Measurements from ENCODE around the gene FBXW8. TPM values are rescaled to one million over a fixed set of nuclear protein-coding genes. Genes with fewer than 3 reads are reported as not detected.

Gene FBXW8
- total and polyA plus RNA-seq, 5 donors from 2014 or later: 3.6 to 10.4 (median 6.6) TPM

- Mint-ChIP-seq H3K27ac (peak overlapping the region in 1 of 3 donors; percentile 80), H3K9me3 (no peaks in the 10 kb centered on the region), H3K4me1 (peaks cover 9 to 23% (median 14%) of the 10 kb centered on the region in 4 donors), H3K4me3 (no peak overlapping the region), H3K27me3 (no peaks in the 10 kb centered on the region), H3K36me3 (peaks cover 27% of the 10 kb centered on the region)
- Histone ChIP-seq H3K4me1 (ENCODE audit: control insufficient read depth, insufficient read depth, low read length, poor library complexity, severe bottlenecking) (no peaks in the 10 kb centered on the region), H3K4me3 (ENCODE audit: low read depth, low read length) (no peak overlapping the region), H3K27me3 (ENCODE audit: control insufficient read depth, insufficient read depth, low read length) (no peaks in the 10 kb centered on the region), H3K36me3 (ENCODE audit: control insufficient read depth, insufficient read depth, low read length) (peaks cover 5% of the 10 kb centered on the region), H3K9me3 (ENCODE audit: control insufficient read depth in 2 of 2, low read length in 2 of 2) (no peaks in the 10 kb centered on the region), H3K27ac (ENCODE audit: insufficient read depth, low read length, poor library complexity, severe bottlenecking) (no peak overlapping the region)
- DNase-seq: no peak
- no peak for ATAC-seq (ENCODE audit: low read depth in 2 of 2)
Measured at GRCh38 chr12:116954710-116955381, 44.1 kb downstream of the FBXW8 start.

- DNase-seq (peak in 2 of 3 donors; percentile 49 to 55), ATAC-seq (ENCODE audit: low read depth in 2 of 2) (no peak)
- Mint-ChIP-seq H3K9me3 (no peaks in the 10 kb centered on the region), H3K4me3 (no peak overlapping the region), H3K27ac (peak overlapping the region in 1 of 3 donors; percentile 10), H3K4me1 (peaks cover 14 to 30% (median 21%) of the 10 kb centered on the region in 4 donors), H3K36me3 (peaks cover 22% of the 10 kb centered on the region), H3K27me3 (no peaks in the 10 kb centered on the region)
- Histone ChIP-seq H3K36me3 (ENCODE audit: control insufficient read depth, insufficient read depth, low read length) (peaks cover 4% of the 10 kb centered on the region), H3K9me3 (ENCODE audit: control insufficient read depth in 2 of 2, low read length in 2 of 2) (no peaks in the 10 kb centered on the region), H3K27ac (ENCODE audit: insufficient read depth, low read length, poor library complexity, severe bottlenecking) (no peak overlapping the region), H3K4me1 (ENCODE audit: control insufficient read depth, insufficient read depth, low read length, poor library complexity, severe bottlenecking) (peaks cover 1% of the 10 kb centered on the region), H3K4me3 (ENCODE audit: low read depth, low read length) (no peak overlapping the region), H3K27me3 (ENCODE audit: control insufficient read depth, insufficient read depth, low read length) (no peaks in the 10 kb centered on the region)
Measured at GRCh38 chr12:116955382-116956021, 44.8 kb downstream of the FBXW8 start.

- Mint-ChIP-seq H3K4me3 (no peak overlapping the region), H3K36me3 (peaks cover 20% of the 10 kb centered on the region), H3K27ac (no peak overlapping the region), H3K27me3 (no peaks in the 10 kb centered on the region), H3K9me3 (no peaks in the 10 kb centered on the region), H3K4me1 (peaks cover 21 to 38% (median 29%) of the 10 kb centered on the region in 4 donors)
- no peak overlapping the region for H3K4me3 ChIP-seq (ENCODE audit: low read depth, low read length)
- H3K27me3 ChIP-seq (ENCODE audit: control insufficient read depth, insufficient read depth, low read length): no peaks in the 10 kb centered on the region
- H3K9me3 ChIP-seq (ENCODE audit: control insufficient read depth in 2 of 2, low read length in 2 of 2): no peaks in the 10 kb centered on the region
- no peak for ATAC-seq (ENCODE audit: low read depth in 2 of 2)
- H3K27ac ChIP-seq (ENCODE audit: insufficient read depth, low read length, poor library complexity, severe bottlenecking): no peak overlapping the region
- H3K4me1 ChIP-seq (ENCODE audit: control insufficient read depth, insufficient read depth, low read length, poor library complexity, severe bottlenecking): peaks cover 11% of the 10 kb centered on the region
- H3K36me3 ChIP-seq (ENCODE audit: control insufficient read depth, insufficient read depth, low read length): no peaks in the 10 kb centered on the region
- DNase-seq: peak in 1 of 3 donors; percentile 8
Measured at GRCh38 chr12:116958402-116959197, 47.9 kb downstream of the FBXW8 start.

GRCh38 chr12:116959198-116959460 lies 48.4 kb downstream of the FBXW8 start:
- no peak for DNase-seq
- H3K9me3 ChIP-seq (ENCODE audit: control insufficient read depth in 2 of 2, low read length in 2 of 2): no peaks in the 10 kb centered on the region
- H3K27ac ChIP-seq (ENCODE audit: insufficient read depth, low read length, poor library complexity, severe bottlenecking): no peak overlapping the region
- H3K27me3 ChIP-seq (ENCODE audit: control insufficient read depth, insufficient read depth, low read length): no peaks in the 10 kb centered on the region
- Mint-ChIP-seq H3K9me3 (no peaks in the 10 kb centered on the region), H3K4me3 (no peak overlapping the region), H3K36me3 (peaks cover 20% of the 10 kb centered on the region), H3K4me1 (peaks cover 22 to 38% (median 29%) of the 10 kb centered on the region in 4 donors), H3K27me3 (no peaks in the 10 kb centered on the region), H3K27ac (no peak overlapping the region)
- no peaks in the 10 kb centered on the region for H3K36me3 ChIP-seq (ENCODE audit: control insufficient read depth, insufficient read depth, low read length)
- H3K4me3 ChIP-seq (ENCODE audit: low read depth, low read length): no peak overlapping the region
- H3K4me1 ChIP-seq (ENCODE audit: control insufficient read depth, insufficient read depth, low read length, poor library complexity, severe bottlenecking): peaks cover 11% of the 10 kb centered on the region
- no peak for ATAC-seq (ENCODE audit: low read depth in 2 of 2)

- Mint-ChIP-seq H3K27ac (peak overlapping the region; percentile 23 to 84 (median 76)), H3K36me3 (peaks cover 19% of the 10 kb centered on the region), H3K4me3 (no peak overlapping the region), H3K9me3 (no peaks in the 10 kb centered on the region), H3K4me1 (peaks cover 23 to 38% (median 28%) of the 10 kb centered on the region in 4 donors), H3K27me3 (no peaks in the 10 kb centered on the region)
- no peak overlapping the region for H3K27ac ChIP-seq (ENCODE audit: insufficient read depth, low read length, poor library complexity, severe bottlenecking)
- H3K4me1 ChIP-seq (ENCODE audit: control insufficient read depth, insufficient read depth, low read length, poor library complexity, severe bottlenecking): peaks cover 11% of the 10 kb centered on the region
- ATAC-seq (ENCODE audit: low read depth in 2 of 2) (peak; percentile 82 to 93), DNase-seq (peak in 2 of 3 donors; percentile 21 to 91)
- no peaks in the 10 kb centered on the region for H3K9me3 ChIP-seq (ENCODE audit: control insufficient read depth in 2 of 2, low read length in 2 of 2)
- H3K36me3 ChIP-seq (ENCODE audit: control insufficient read depth, insufficient read depth, low read length): peaks cover 5% of the 10 kb centered on the region
- no peak overlapping the region for H3K4me3 ChIP-seq (ENCODE audit: low read depth, low read length)
- H3K27me3 ChIP-seq (ENCODE audit: control insufficient read depth, insufficient read depth, low read length): no peaks in the 10 kb centered on the region
Measured at GRCh38 chr12:116959845-116960514, 49.2 kb downstream of the FBXW8 start.

- H3K9me3 ChIP-seq (ENCODE audit: control insufficient read depth in 2 of 2, low read length in 2 of 2): no peaks in the 10 kb centered on the region
- H3K4me3 ChIP-seq (ENCODE audit: low read depth, low read length): no peak overlapping the region
- ATAC-seq (ENCODE audit: low read depth in 2 of 2): no peak
- Mint-ChIP-seq H3K27me3 (no peaks in the 10 kb centered on the region), H3K36me3 (peaks cover 26% of the 10 kb centered on the region), H3K4me1 (peaks cover 12 to 29% (median 22%) of the 10 kb centered on the region in 4 donors), H3K4me3 (no peak overlapping the region), H3K27ac (peak overlapping the region in 1 of 3 donors; percentile 49), H3K9me3 (no peaks in the 10 kb centered on the region)
- H3K4me1 ChIP-seq (ENCODE audit: control insufficient read depth, insufficient read depth, low read length, poor library complexity, severe bottlenecking): peaks cover 11% of the 10 kb centered on the region
- no peaks in the 10 kb centered on the region for H3K27me3 ChIP-seq (ENCODE audit: control insufficient read depth, insufficient read depth, low read length)
- H3K27ac ChIP-seq (ENCODE audit: insufficient read depth, low read length, poor library complexity, severe bottlenecking): no peak overlapping the region
- peak in 1 of 3 donors; percentile 27 for DNase-seq
- peaks cover 21% of the 10 kb centered on the region for H3K36me3 ChIP-seq (ENCODE audit: control insufficient read depth, insufficient read depth, low read length)
Measured at GRCh38 chr12:116962197-116962596, 51.4 kb downstream of the FBXW8 start.

- no peaks in the 10 kb centered on the region for H3K27me3 Mint-ChIP-seq
- ATAC-seq (ENCODE audit: low read depth in 2 of 2) (no peak), DNase-seq (no peak)
- no peaks in the 10 kb centered on the region for H3K9me3 Mint-ChIP-seq
- H3K4me1 ChIP-seq (ENCODE audit: control insufficient read depth, insufficient read depth, low read length, poor library complexity, severe bottlenecking): peaks cover 11% of the 10 kb centered on the region
- H3K36me3 ChIP-seq (ENCODE audit: control insufficient read depth, insufficient read depth, low read length): peaks cover 25% of the 10 kb centered on the region
- H3K27ac ChIP-seq (ENCODE audit: insufficient read depth, low read length, poor library complexity, severe bottlenecking): no peak overlapping the region
- no peaks in the 10 kb centered on the region for H3K27me3 ChIP-seq (ENCODE audit: control insufficient read depth, insufficient read depth, low read length)
- peaks cover 32% of the 10 kb centered on the region for H3K36me3 Mint-ChIP-seq
- no peak overlapping the region for H3K4me3 ChIP-seq (ENCODE audit: low read depth, low read length)
- no peak overlapping the region for H3K4me3 Mint-ChIP-seq
- H3K9me3 ChIP-seq (ENCODE audit: control insufficient read depth in 2 of 2, low read length in 2 of 2): no peaks in the 10 kb centered on the region
- peak overlapping the region in 1 of 3 donors; percentile 49 for H3K27ac Mint-ChIP-seq
- H3K4me1 Mint-ChIP-seq: peaks cover 12 to 29% (median 22%) of the 10 kb centered on the region in 4 donors
Measured at GRCh38 chr12:116962783-116963356, 52.1 kb downstream of the FBXW8 start.
